ENCODE results near the gene C1QTNF4. TPM values are rescaled to one million over a fixed set of nuclear protein-coding genes. Genes with fewer than 3 reads are reported as not detected.

Gene C1QTNF4
- polyA plus RNA-seq, 1 donor (not counting 4 experiments of a cell fraction or from before 2014, with no cell fraction given): not detected

GRCh38 chr11:47587039-47587716, 7.0 kb downstream of the C1QTNF4 start:
- TF ChIP-seq EZH2 (IDR thresholded peaks at IDR 0.05; ENCODE audit: low read length) (no peak), CTCF (optimal IDR thresholded peaks at IDR 0.05 in 1 of 3, IDR thresholded peaks at IDR 0.05 in 1 of 3, conservative IDR thresholded peaks at IDR 0.05 in 1 of 3; ENCODE audit: extremely low read depth in 1 of 3, insufficient read depth in 2 of 3, low read length in 3 of 3) (no peak)
- Histone ChIP-seq H3K4me2 (ENCODE audit: control insufficient read depth, extremely low read depth, insufficient read depth, low read depth, low read length) (no peak overlapping the region), H3K9ac (ENCODE audit: control insufficient read depth, extremely low read depth, insufficient read depth, low read length) (no peak overlapping the region), H3K4me3 (ENCODE audit: control insufficient read depth in 2 of 3, extremely low read depth in 1 of 3, insufficient read depth in 2 of 3, low read depth in 1 of 3, low read length in 3 of 3) (no peak overlapping the region), H3K79me2 (ENCODE audit: control insufficient read depth, insufficient read depth, low read length) (no peaks in the 10 kb centered on the region), H3K36me3 (ENCODE audit: control insufficient read depth in 2 of 2, extremely low read depth in 1 of 2, insufficient read depth in 2 of 2, low read length in 2 of 2) (peaks cover 8 to 15% of the 10 kb centered on the region in 2 experiments), H3K4me1 (ENCODE audit: control insufficient read depth, extremely low read depth, insufficient read depth, low read length) (no peaks in the 10 kb centered on the region), H2AFZ (ENCODE audit: control insufficient read depth, low read length) (no peak overlapping the region), H3K9me1 (ENCODE audit: control insufficient read depth, extremely low read depth, insufficient read depth, low read length) (no peaks in the 10 kb centered on the region), H3K27ac (ENCODE audit: control insufficient read depth, insufficient read depth, low read length) (no peak overlapping the region), H3K27me3 (ENCODE audit: control insufficient read depth, extremely low read depth, insufficient read depth, low read length) (peaks cover 26% of the 10 kb centered on the region), H4K20me1 (ENCODE audit: control insufficient read depth, extremely low read depth, insufficient read depth, low read length) (no peaks in the 10 kb centered on the region), H3K9me3 (ENCODE audit: control insufficient read depth, low read depth, low read length) (no peaks in the 10 kb centered on the region)
- FAIRE-seq (no peak), DNase-seq (ENCODE audit: low read depth, low spot score) (no peak)
- dilution Hi-C loops (cut with MboI; ENCODE audit: extremely low pct_ligation_motif_present, low sequenced_read_pairs): no loop called here

GRCh38 chr11:47586098-47586855, 7.9 kb downstream of the C1QTNF4 start, which contains the start of gene FAM180B:
Gene FAM180B (plus strand): TSS chr11:47586678. CDS start chr11:47586769, 91 bp downstream.
- H3K9ac ChIP-seq (ENCODE audit: control insufficient read depth, extremely low read depth, insufficient read depth, low read length): no peak within 1 kb of the TSS
- no peak within 1 kb of the TSS for H3K27ac ChIP-seq (ENCODE audit: control insufficient read depth, insufficient read depth, low read length)
- H2AFZ ChIP-seq (ENCODE audit: control insufficient read depth, low read length): no peak within 1 kb of the TSS
- FAIRE-seq (no peak), DNase-seq (ENCODE audit: low read depth, low spot score) (no peak)
- H3K9me3 ChIP-seq (ENCODE audit: control insufficient read depth, low read depth, low read length): no peaks in the 10 kb centered on the region
- TF ChIP-seq EZH2 (IDR thresholded peaks at IDR 0.05; ENCODE audit: low read length) (no peak), CTCF (optimal IDR thresholded peaks at IDR 0.05 in 1 of 3, IDR thresholded peaks at IDR 0.05 in 1 of 3, conservative IDR thresholded peaks at IDR 0.05 in 1 of 3; ENCODE audit: extremely low read depth in 1 of 3, insufficient read depth in 2 of 3, low read length in 3 of 3) (no peak)
- peaks cover 13 to 24% of the 10 kb centered on the region in 2 experiments for H3K36me3 ChIP-seq (ENCODE audit: control insufficient read depth in 2 of 2, extremely low read depth in 1 of 2, insufficient read depth in 2 of 2, low read length in 2 of 2)
- no peaks in the 10 kb centered on the region for H3K79me2 ChIP-seq (ENCODE audit: control insufficient read depth, insufficient read depth, low read length)
- dilution Hi-C loops (cut with MboI; ENCODE audit: extremely low pct_ligation_motif_present, low sequenced_read_pairs): no loop called here
- peaks cover 21% of the 10 kb centered on the region for H3K27me3 ChIP-seq (ENCODE audit: control insufficient read depth, extremely low read depth, insufficient read depth, low read length)
- H3K4me3 ChIP-seq (ENCODE audit: control insufficient read depth in 2 of 3, extremely low read depth in 1 of 3, insufficient read depth in 2 of 3, low read depth in 1 of 3, low read length in 3 of 3): no peak within 1 kb of the TSS
- H3K4me1 ChIP-seq (ENCODE audit: control insufficient read depth, extremely low read depth, insufficient read depth, low read length): no peaks in the 10 kb centered on the region
- H3K9me1 ChIP-seq (ENCODE audit: control insufficient read depth, extremely low read depth, insufficient read depth, low read length): no peaks in the 10 kb centered on the region
- H4K20me1 ChIP-seq (ENCODE audit: control insufficient read depth, extremely low read depth, insufficient read depth, low read length): no peaks in the 10 kb centered on the region
- H3K4me2 ChIP-seq (ENCODE audit: control insufficient read depth, extremely low read depth, insufficient read depth, low read depth, low read length): no peak within 1 kb of the TSS
